H4 (cell line): Measurements from ENCODE around the gene HCFC1R1. TPM values are rescaled to one million over a fixed set of nuclear protein-coding genes. Genes with fewer than 3 reads are reported as not detected.

Experiments used
- DNase-seq: peaks from one replicate; pipeline ENCODE4 v3.0.0-alpha.2; 2015; ENCODE audit warnings: low spot score
- total RNA-seq: library from RNA; depleted of rRNA; stranded (reverse); fragments of >200 nt; shearing (Covaris generic); gene quantifications from 2 replicates; pipeline ENCODE4 v1.2.3, GENCODE V29; 2014

The HCFC1R1 gene
- total RNA-seq, 1 experiment from 2014 or later: 64.6 TPM

DNA sequence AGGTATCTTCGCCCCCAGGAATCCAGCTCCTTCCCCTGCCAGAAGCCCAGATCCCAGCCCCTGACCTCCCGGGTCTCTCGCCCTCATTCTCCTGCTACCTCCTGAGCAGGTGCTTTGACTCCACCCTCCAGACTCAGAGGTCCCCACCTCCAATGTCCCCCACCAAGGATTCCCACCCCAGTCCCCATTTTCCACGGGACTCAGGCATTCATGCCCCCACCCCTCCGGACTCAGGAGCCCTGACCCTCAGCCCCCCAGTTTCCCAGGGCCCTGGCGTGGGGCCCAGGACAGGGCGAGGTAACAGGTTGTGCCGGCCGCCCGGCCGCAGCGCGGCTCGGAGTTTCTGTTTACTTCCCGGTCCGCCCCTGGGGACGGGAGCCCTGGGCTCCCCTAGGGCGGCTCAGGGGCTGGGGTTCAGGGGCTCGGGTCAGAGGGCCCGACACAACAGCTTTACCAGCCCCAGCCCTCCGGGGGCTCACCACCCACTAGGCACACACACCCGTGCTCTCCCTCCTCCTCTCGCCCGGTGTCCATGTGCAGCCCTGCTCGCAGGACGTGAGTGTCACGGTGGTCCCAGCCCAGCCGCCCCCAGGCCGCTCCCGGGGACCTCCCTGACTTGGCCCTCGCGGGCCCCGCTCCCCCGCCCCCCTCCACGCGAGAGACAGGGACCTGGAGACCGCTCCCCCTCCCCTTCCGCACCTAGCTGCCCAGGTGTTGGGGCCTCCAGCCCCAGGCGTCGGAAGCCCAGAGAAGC lies 12.4 kb upstream of the HCFC1R1 start:
- no peak for DNase-seq

GRCh38 chr16:3035289-3035971 lies 11.7 kb upstream of the HCFC1R1 start:
- DNase-seq: no peak

DNA sequence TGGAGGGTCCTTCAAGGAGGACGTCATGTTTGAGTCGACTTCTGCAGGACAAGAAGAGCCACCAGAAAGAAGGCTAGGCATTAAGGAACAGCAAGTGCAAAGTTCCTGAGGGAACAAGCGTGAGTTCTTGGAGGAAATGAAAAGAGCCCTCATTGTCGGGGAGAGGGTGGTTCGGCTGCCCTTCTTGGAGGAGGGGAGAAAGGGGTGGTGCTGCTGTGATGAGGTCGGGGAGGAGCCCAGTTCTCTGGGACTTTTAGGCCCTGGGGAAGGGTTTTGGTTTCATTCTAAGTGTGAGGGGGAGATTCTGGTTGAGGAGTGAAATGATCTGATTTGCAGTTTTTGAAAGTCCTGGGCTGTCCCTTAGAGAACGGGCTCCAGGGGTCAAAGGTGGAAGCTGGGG lies 8.9 kb upstream of the HCFC1R1 start:
- no peak for DNase-seq

- no peak for DNase-seq
These were observed 6.8 kb upstream of the HCFC1R1 start for GRCh38 chr16:3030222-3031212.

GRCh38 chr16:3029491-3030221 lies 5.9 kb upstream of the HCFC1R1 start:
- no peak for DNase-seq

DNA sequence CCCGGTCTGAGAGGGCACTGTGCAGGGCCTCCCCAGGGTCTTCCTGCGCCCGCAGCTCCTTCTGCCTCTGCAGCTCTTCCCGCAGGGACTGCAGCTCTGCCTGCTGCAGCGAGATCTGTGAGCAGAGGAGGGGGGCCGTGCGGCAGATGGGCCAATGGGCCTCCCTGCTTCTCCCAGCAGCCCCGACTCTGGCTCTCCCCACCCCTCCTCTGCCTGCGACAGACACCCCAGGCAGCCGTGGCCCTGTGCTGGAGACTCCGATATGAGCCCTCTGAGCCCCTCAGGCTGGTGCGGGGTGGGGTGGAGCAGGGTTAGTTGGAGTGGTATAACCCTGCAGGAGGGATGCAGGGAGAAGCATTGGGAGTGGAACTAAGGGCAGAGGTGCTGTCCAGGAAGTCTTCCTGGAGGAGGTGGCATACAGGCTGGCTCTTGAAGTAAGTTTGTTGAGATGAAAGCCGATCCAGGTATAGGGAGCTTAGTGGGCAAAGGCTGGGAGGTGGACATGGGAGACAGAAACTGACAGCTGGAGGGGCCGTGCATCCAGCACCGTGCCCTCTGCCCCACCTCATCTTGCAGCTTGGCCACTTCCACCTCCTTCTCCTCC lies 5.1 kb upstream of the HCFC1R1 start:
- DNase-seq: no peak

DNA sequence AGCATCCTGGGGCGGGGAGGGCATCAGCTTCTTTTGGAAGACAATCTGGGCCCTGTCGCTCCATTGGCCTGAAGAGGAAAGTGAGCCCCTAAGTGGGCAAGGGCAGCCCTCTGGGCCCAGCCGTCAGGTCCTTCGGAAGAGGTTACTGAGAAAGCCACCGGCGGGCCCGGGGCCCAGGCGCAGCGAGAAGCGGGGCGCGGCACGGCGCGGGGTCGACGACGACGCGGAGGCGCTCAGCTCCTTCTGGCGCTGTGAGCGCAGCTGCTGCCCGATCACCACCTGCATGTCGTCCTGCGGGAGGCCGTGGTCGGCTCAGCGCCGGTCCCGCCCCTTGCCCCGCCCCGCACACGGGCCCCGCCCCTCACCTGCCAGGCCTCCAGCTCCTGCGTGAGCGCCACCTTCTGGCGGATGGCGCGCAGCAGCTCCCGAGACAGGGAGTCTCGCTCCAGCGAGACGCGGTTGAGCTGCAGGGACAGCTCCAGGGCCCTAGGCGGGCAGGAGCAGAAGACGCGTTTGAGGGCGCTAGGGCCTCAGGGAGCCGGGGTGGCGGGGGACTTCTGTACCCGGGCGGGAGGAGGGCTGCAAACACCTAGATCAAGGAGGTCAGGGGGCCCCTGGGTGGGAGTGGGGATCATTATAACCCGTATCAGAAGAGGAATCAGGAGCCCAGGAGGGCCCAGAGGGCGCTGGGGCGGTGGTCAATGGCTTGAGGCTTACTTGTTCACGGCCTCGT lies 4.4 kb upstream of the HCFC1R1 start:
- no peak for DNase-seq

DNA sequence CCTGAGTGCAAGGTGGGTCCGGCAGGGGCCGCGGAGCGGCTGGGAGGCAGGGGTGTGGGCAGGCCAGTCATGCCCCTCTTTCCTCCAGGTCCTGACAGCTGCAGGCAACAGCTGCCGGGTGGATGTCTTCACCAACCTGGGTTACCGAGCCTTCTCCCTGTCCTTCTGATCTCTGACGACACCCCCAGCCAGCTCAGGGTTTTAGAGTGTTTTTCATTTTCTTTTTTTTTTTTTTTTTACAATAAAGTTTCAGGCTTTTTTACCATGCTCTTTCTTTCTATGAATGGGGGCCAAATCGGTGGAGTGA lies 3.7 kb upstream of the HCFC1R1 start:
- DNase-seq: no peak

- DNase-seq: no peak
These were observed 3.1 kb upstream of the HCFC1R1 start for GRCh38 chr16:3026609-3027488.

GRCh38 chr16:3026003-3026378 lies 2.2 kb upstream of the HCFC1R1 start:
- no peak for DNase-seq

GRCh38 chr16:3025032-3026002 lies 1.6 kb upstream of the HCFC1R1 start:
- DNase-seq: no peak

- peak; percentile 89 for DNase-seq
These were observed 400 bp downstream of the HCFC1R1 start for GRCh38 chr16:3023415-3023668.

- DNase-seq: peak; percentile 39
These were observed 893 bp downstream of the HCFC1R1 start for GRCh38 chr16:3022684-3023414.

DNA sequence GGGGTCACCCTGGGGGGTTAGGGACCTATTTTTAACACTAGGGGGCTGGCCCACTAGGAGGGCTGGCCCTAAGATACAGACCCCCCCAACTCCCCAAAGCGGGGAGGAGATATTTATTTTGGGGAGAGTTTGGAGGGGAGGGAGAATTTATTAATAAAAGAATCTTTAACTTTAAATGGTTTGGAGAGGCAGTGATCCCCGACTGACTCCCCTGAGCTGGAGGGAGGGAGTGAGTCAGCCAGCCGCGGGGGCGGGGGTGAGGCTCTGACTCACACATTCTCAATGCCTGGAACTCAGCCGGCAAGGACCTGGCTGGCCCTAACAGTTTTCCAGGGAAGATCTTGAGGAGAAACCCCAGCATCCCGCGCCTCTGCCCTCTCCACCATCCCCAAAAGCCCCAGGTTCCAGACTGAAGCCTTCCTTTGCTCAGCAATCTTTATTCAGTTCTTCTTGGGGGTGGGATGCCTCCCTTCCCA lies 1.5 kb downstream of the HCFC1R1 start:
- peak; percentile 92 for DNase-seq

GRCh38 chr16:3021449-3022207 lies 2.1 kb downstream of the HCFC1R1 start:
- peak; percentile 85 for DNase-seq

GRCh38 chr16:3020604-3021448 lies 2.9 kb downstream of the HCFC1R1 start:
- peak; percentile 89 for DNase-seq
